SK-N-SH treated with all-trans-retinoic acid at 6 μM for 48 hours (cell line): ENCODE results near the gene BORCS6.
A peak's percentile ranks its signal among the peaks of the same experiment; 100 is the strongest.

Experiments used
- ATAC-seq: fragments of 200-7000 bp; cut with Tn5 transposase; 3 replicates; pipeline ENCODE4 v1.9.1; 2020; ENCODE audit warnings: mild to moderate bottlenecking, moderate library complexity
- ARNTL ChIP-seq: fragments of 450-650 bp; formaldehyde crosslinking; IDR thresholded peaks from 2 replicates; pipeline ENCODE4 v1.5.0; 2020; ENCODE audit warnings: low read depth, mild to moderate bottlenecking, moderate library complexity, borderline replicate concordance
- CSDC2 ChIP-seq: fragments of 250-450 bp; sonication (Bioruptor Pico); IDR thresholded peaks from 2 replicates; pipeline ENCODE4 v1.5.0; 2020; ENCODE audit warnings: mild to moderate bottlenecking, moderate library complexity
- ISL1 ChIP-seq: fragments of 250-450 bp; sonication (Bioruptor Pico); IDR thresholded peaks from 2 replicates; pipeline ENCODE4 v2.1.2; 2022; ENCODE audit warnings: mild to moderate bottlenecking, moderate library complexity
- OSR1 ChIP-seq: fragments of 250-450 bp; sonication (Bioruptor Pico); IDR thresholded peaks from 2 replicates; pipeline ENCODE4 v1.8.0; 2022; ENCODE audit warnings: moderate library complexity, mild to moderate bottlenecking, inconsistent platforms
- PPARA ChIP-seq: fragments of 250-450 bp; sonication (Bioruptor Pico); IDR thresholded peaks from 2 replicates; pipeline ENCODE4 v1.5.0; 2020; ENCODE audit warnings: mild to moderate bottlenecking, borderline replicate concordance
- RARB ChIP-seq: fragments of 250-450 bp; sonication (Bioruptor Pico); IDR thresholded peaks from 2 replicates; pipeline ENCODE4 v1.8.0; 2021; ENCODE audit warnings: mild to moderate bottlenecking, moderate library complexity
- TCF4 ChIP-seq: fragments of 250-450 bp; sonication (Bioruptor Pico); IDR thresholded peaks from 2 replicates; pipeline ENCODE4 v1.8.0; 2021; ENCODE audit warnings: mild to moderate bottlenecking, moderate library complexity, borderline replicate concordance
- ZFP3 ChIP-seq: fragments of 250-450 bp; sonication (Bioruptor Pico); IDR thresholded peaks from 2 replicates; pipeline ENCODE4 v1.5.0; 2020; ENCODE audit warnings: mild to moderate bottlenecking, moderate library complexity
- ZFP30 ChIP-seq: fragments of 450-650 bp; formaldehyde crosslinking; IDR thresholded peaks from 2 replicates; pipeline ENCODE4 v1.5.0; 2022; ENCODE audit warnings: mild to moderate bottlenecking, moderate library complexity
- ZNF565 ChIP-seq: fragments of 450-650 bp; formaldehyde crosslinking; conservative IDR thresholded peaks from 2 replicates; pipeline ENCODE4 v1.5.0; 2020; ENCODE audit warnings: low read depth, mild to moderate bottlenecking, moderate library complexity
- ZNF70 ChIP-seq: fragments of 450-650 bp; formaldehyde crosslinking; IDR thresholded peaks from 2 replicates; pipeline ENCODE4 v1.5.0; 2020; ENCODE audit warnings: mild to moderate bottlenecking, moderate library complexity
- TF ChIP-seq, protein P1 (sequence below): fragments of 250-450 bp; sonication (Bioruptor Pico); IDR thresholded peaks from 2 replicates; pipeline ENCODE4 v1.8.0; 2020; ENCODE audit warnings: mild to moderate bottlenecking, moderate library complexity, borderline replicate concordance
- TF ChIP-seq, protein P2 (sequence below): fragments of 250-450 bp; sonication (Bioruptor Pico); IDR thresholded peaks from 2 replicates; pipeline ENCODE4 v1.5.1; 2021; ENCODE audit warnings: mild to moderate bottlenecking, moderate library complexity
- TF ChIP-seq, protein P3 (sequence below): fragments of 250-450 bp; sonication (Bioruptor Pico); IDR thresholded peaks from 2 replicates; pipeline ENCODE4 v1.8.0; 2021; ENCODE audit warnings: low read depth, mild to moderate bottlenecking, moderate library complexity, borderline replicate concordance
- TF ChIP-seq, protein P4 (sequence below): fragments of 250-450 bp; sonication (Bioruptor Pico); IDR thresholded peaks from 2 replicates; pipeline ENCODE4 v1.5.0; 2020; ENCODE audit warnings: mild to moderate bottlenecking, moderate library complexity

BORCS6 gene

DNA sequence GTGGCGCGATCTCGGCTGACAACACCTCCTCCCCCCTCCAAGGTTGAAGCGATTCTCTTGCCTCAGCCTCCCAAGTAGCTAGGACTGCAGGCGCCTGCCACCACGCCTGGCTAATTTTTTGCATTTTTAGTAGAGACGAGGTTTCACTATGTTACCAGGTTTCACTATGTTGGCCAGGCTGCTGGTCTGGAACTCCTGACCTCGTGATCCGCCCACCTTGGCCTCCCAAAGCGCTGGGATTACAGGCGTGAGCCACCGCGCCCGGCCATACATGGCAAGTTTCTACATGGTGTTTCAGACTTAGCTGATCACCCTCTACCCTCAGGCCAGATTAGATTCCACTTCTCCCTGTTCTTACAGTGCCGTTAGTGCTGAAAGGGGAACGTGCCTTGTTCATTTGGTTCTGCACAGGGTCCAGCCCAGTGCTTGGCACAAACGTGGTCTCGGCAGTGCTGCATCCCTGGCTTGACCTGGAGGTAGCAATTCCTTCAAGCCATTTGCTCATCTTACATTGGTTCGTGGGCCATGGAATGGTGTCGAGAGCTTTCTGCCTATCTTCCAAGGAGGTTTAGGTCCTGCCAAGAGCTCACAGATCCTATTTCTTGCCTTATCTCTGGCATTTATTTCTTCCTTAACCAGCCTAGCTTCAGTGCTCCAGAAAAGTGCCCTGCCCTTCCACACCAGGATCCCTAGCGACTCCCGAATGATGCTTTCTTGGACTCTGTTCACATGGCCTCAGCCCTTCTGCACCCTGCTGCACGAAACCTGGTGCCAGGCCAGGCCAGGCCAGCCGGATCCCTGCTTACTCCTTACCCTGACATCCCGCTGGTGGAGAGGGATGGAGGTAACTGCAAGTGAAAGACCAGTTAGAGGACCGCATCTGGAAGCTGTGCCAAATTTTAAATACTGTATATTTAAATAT lies 35.2 kb upstream of the BORCS6 start (continued):
- no peak for TF ChIP-seq ZFP30 (CRISPR knock-in tag)
- TF ChIP-seq TCF4 (CRISPR knock-in tag): no peak
- no peak for TF ChIP-seq ZNF565 (CRISPR knock-in tag)

DNA sequence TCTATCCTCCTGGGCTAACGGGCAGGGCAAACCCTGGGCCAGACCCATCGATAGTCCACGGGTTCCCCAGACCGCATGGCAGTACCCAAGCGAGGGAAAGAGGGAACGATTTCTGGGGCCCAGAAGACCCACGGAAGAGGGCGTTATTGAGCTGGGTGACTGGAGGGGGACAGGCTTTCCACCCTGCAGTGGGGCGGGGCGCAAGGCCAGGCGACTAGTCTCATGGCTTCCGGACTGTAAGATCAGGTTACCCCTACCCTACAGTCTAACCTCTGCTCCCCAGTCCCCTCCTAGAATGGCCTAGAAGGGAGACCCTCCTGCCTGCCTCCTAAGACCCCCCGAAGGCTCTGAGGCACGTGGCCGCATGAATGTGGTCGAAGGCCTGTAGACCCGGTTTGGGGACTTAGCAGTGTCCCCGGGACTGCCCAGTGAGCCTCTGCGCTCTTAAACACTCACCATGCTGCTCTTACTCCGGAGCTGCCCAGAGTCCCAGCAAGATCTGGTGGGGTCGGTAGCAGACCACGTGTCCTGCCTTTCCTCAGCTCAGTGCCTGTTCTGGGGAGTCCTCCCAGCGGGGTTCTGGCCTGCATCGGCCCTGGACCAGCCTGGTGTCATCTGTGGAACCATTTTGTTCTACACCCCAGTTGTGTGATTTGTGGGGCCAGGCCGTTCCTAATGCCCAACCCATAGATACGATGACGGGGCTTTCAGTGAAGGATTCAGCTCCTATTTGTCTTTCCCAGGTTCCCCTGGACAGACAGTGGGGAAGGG lies 33.6 kb upstream of the BORCS6 start:
- TF ChIP-seq ISL1 (no peak), OSR1 (CRISPR knock-in tag) (no peak), ZNF70 (CRISPR knock-in tag) (no peak), RARB (no peak), ARNTL (CRISPR knock-in tag) (no peak)
- TF ChIP-seq, protein P1, sequence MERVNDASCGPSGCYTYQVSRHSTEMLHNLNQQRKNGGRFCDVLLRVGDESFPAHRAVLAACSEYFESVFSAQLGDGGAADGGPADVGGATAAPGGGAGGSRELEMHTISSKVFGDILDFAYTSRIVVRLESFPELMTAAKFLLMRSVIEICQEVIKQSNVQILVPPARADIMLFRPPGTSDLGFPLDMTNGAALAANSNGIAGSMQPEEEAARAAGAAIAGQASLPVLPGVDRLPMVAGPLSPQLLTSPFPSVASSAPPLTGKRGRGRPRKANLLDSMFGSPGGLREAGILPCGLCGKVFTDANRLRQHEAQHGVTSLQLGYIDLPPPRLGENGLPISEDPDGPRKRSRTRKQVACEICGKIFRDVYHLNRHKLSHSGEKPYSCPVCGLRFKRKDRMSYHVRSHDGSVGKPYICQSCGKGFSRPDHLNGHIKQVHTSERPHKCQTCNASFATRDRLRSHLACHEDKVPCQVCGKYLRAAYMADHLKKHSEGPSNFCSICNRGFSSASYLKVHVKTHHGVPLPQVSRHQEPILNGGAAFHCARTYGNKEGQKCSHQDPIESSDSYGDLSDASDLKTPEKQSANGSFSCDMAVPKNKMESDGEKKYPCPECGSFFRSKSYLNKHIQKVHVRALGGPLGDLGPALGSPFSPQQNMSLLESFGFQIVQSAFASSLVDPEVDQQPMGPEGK (CRISPR knock-in tag): no peak
- peak; percentile 3 for ATAC-seq

DNA sequence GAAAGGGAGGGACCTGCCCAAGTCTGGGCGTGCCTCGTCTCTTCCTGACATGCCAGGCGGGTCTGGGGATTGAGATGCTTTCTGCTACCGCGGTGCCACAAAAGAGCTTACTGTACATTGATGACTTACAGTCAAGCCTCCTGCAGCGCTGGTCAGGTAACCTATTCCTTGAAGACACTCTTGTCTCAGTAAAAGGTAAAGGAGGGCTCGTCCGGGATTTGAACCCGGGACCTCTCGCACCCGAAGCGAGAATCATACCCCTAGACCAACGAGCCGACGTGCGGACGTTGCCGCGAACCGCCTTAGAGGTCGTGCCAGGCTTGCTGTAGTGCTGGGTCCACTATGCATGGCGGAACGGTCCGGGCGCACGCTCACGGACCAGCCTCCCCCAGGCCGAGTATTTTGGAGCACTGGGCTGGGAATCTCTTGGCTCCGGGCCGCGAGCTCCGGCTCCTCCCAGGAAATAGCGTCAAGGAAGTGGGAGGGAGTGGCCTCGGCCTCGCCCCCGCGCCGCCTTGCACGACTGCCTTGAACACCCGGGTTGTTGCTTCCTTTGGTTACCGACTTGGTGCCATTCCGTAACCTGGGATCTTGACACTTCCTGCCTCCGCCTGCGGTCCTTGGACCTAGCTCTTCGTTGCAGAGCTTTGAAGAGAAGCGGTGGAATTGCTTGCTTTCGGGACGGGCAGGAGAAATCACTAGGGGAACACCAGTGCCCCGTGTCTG lies 32.8 kb upstream of the BORCS6 start:
- ATAC-seq: peak; percentile 37
- TF ChIP-seq ZFP30 (CRISPR knock-in tag) (no peak), ZFP3 (0 out of 2 replicates have a peak, but pooled peaks have one; percentile 52), PPARA (no peak), ZNF70 (CRISPR knock-in tag) (peak; percentile 26; the same call in 1 of the 2 replicates), OSR1 (CRISPR knock-in tag) (no peak), TCF4 (CRISPR knock-in tag) (no peak)
- TF ChIP-seq, protein P2, sequence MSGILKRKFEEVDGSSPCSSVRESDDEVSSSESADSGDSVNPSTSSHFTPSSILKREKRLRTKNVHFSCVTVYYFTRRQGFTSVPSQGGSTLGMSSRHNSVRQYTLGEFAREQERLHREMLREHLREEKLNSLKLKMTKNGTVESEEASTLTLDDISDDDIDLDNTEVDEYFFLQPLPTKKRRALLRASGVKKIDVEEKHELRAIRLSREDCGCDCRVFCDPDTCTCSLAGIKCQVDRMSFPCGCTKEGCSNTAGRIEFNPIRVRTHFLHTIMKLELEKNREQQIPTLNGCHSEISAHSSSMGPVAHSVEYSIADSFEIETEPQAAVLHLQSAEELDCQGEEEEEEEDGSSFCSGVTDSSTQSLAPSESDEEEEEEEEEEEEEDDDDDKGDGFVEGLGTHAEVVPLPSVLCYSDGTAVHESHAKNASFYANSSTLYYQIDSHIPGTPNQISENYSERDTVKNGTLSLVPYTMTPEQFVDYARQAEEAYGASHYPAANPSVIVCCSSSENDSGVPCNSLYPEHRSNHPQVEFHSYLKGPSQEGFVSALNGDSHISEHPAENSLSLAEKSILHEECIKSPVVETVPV: no peak
- TF ChIP-seq, protein P3, sequence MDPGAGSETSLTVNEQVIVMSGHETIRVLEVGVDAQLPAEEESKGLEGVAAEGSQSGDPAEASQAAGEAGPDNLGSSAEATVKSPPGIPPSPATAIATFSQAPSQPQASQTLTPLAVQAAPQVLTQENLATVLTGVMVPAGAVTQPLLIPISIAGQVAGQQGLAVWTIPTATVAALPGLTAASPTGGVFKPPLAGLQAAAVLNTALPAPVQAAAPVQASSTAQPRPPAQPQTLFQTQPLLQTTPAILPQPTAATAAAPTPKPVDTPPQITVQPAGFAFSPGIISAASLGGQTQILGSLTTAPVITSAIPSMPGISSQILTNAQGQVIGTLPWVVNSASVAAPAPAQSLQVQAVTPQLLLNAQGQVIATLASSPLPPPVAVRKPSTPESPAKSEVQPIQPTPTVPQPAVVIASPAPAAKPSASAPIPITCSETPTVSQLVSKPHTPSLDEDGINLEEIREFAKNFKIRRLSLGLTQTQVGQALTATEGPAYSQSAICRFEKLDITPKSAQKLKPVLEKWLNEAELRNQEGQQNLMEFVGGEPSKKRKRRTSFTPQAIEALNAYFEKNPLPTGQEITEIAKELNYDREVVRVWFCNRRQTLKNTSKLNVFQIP (CRISPR knock-in tag): no peak

DNA sequence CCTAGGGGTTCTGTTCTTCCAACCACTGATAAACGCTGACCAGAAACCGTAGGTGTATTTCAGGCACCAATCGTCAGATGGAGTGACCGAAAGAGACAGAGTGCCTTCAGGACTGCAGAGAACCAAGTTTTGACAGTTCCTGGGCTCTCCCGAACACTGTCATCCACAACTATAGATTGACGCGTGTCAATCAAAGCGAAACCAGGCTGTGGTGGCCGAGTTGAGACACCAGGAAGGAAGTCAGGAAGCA lies 32.3 kb upstream of the BORCS6 start:
- TF ChIP-seq, protein P4, sequence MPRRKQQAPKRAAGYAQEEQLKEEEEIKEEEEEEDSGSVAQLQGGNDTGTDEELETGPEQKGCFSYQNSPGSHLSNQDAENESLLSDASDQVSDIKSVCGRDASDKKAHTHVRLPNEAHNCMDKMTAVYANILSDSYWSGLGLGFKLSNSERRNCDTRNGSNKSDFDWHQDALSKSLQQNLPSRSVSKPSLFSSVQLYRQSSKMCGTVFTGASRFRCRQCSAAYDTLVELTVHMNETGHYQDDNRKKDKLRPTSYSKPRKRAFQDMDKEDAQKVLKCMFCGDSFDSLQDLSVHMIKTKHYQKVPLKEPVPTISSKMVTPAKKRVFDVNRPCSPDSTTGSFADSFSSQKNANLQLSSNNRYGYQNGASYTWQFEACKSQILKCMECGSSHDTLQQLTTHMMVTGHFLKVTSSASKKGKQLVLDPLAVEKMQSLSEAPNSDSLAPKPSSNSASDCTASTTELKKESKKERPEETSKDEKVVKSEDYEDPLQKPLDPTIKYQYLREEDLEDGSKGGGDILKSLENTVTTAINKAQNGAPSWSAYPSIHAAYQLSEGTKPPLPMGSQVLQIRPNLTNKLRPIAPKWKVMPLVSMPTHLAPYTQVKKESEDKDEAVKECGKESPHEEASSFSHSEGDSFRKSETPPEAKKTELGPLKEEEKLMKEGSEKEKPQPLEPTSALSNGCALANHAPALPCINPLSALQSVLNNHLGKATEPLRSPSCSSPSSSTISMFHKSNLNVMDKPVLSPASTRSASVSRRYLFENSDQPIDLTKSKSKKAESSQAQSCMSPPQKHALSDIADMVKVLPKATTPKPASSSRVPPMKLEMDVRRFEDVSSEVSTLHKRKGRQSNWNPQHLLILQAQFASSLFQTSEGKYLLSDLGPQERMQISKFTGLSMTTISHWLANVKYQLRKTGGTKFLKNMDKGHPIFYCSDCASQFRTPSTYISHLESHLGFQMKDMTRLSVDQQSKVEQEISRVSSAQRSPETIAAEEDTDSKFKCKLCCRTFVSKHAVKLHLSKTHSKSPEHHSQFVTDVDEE (CRISPR knock-in tag): peak; percentile 71; the same call in 1 of the 2 replicates
- TF ChIP-seq CSDC2 (no peak), ZNF565 (CRISPR knock-in tag) (no peak)
- no peak for ATAC-seq
